Activated CD4-positive, alpha-beta T cell treated with anti-CD3 and anti-CD28 coated beads for 36 hours (primary cell): ENCODE measurements around the gene CDH12. TPM values are rescaled to one million over a fixed set of nuclear protein-coding genes. Genes with fewer than 3 reads are reported as not detected.
"Not testable (repeated sequence)": the region's sequence is repeated elsewhere in the genome, so short reads cannot be mapped to it uniquely, and the experiment has no call there.

Experiments used
- ATAC-seq: fragments of 200-7000 bp; cut with Tn5 transposase; one replicate; pipeline ENCODE4 v1.10.0; 2021; ENCODE audit warnings: mild to moderate bottlenecking, moderate library complexity
- CTCF ChIA-PET: fragments of 350-600 bp; sonication (Branson Sonifier 250); formaldehyde crosslinking; loops from one replicate; lab custom pipeline; 2021; ENCODE audit warnings: antibody characterized with exemption; lab: Charles Lee
- POLR2A ChIA-PET: fragments of 350-600 bp; sonication (Branson Sonifier 250); formaldehyde crosslinking; loops from one replicate; lab custom pipeline; 2021; ENCODE audit warnings: antibody characterized with exemption, inconsistent platforms; lab: Charles Lee
- DNase-seq: peaks from one replicate; pipeline ENCODE4 v3.0.0-alpha.2; 2020
- H3K27ac Mint-ChIP-seq: one replicate; pipeline ENCODE4 v1.8.0; 2021; ENCODE audit warnings: mixed read lengths
- H3K27me3 Mint-ChIP-seq: one replicate; pipeline ENCODE4 v1.8.0; 2021; ENCODE audit warnings: mixed read lengths
- H3K36me3 Mint-ChIP-seq: one replicate; pipeline ENCODE4 v1.8.0; 2021; ENCODE audit warnings: low read depth, mixed read lengths
- H3K4me1 Mint-ChIP-seq: one replicate; pipeline ENCODE4 v1.8.0; 2021; ENCODE audit warnings: mixed read lengths
- H3K4me3 Mint-ChIP-seq: one replicate; pipeline ENCODE4 v1.8.0; 2021; ENCODE audit warnings: mild to moderate bottlenecking, moderate library complexity, mixed read lengths
- H3K9me3 Mint-ChIP-seq: one replicate; pipeline ENCODE4 v1.8.0; 2021; ENCODE audit warnings: low read depth, mixed read lengths
- intact Hi-C, 2 experiments: fragments of 100-400 bp; cut with DNase I in 1 of 2; cut with micrococcal nuclease in 1 of 2; formaldehyde crosslinking; loops; one replicate each; pipeline versions ENCODE4 v1.14.2 to v1.15.1; 2022 to 2024; cut with DNase I, micrococcal nuclease
- total RNA-seq, 2 experiments: library from RNA; stranded (reverse); gene quantifications; one replicate each; pipeline ENCODE4 v1.2.3, GENCODE V29; 2021

CDH12 gene
- total RNA-seq, 2 experiments from 2014 or later: not detected

DNA sequence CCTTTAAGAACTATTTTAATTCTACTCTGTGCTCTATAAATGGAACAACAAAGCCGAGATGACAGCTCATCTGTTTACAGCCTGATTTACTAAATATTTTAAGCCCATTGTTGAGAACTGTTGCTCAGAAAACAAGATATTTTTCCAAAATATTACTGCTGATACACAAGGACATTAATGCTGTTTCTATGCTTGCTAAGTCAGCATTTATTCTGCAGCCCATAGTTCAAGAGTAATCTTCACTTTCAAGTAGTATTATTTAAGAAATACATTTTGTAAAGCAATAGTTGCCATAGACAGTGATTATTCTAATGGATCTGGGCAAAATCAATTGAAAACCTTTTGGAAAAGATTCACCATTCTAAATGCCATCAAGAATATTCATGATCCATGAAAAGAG lies 208.3 kb downstream of the CDH12 start:
- CTCF ChIA-PET: no interaction called here
- no peaks in the 10 kb centered on the region for H3K4me1 Mint-ChIP-seq
- H3K27me3 Mint-ChIP-seq: no peaks in the 10 kb centered on the region
- H3K36me3 Mint-ChIP-seq: no peaks in the 10 kb centered on the region
- no peak overlapping the region for H3K4me3 Mint-ChIP-seq
- no peak overlapping the region for H3K27ac Mint-ChIP-seq
- intact Hi-C loops: no loop called here
- POLR2A ChIA-PET: no interaction called here
- ATAC-seq (no peak), DNase-seq (no peak)
- peaks cover 13% of the 10 kb centered on the region for H3K9me3 Mint-ChIP-seq

- no peak overlapping the region for H3K27ac Mint-ChIP-seq
- ChIA-PET POLR2A (no interaction called here), CTCF (no interaction called here)
- no peak overlapping the region for H3K4me3 Mint-ChIP-seq
- H3K4me1 Mint-ChIP-seq: no peaks in the 10 kb centered on the region
- DNase-seq (no peak), ATAC-seq (no peak)
- no peaks in the 10 kb centered on the region for H3K36me3 Mint-ChIP-seq
- H3K27me3 Mint-ChIP-seq: no peaks in the 10 kb centered on the region
- intact Hi-C loops: no loop called here
- peaks cover 13% of the 10 kb centered on the region for H3K9me3 Mint-ChIP-seq
Measured at GRCh38 chr5:22643356-22643755, 209.8 kb downstream of the CDH12 start.

- CTCF ChIA-PET: no interaction called here
- ATAC-seq: no peak
Measured at GRCh38 chr5:22631683-22632082, 221.5 kb downstream of the CDH12 start.

GRCh38 chr5:22627029-22627428 lies 226.1 kb downstream of the CDH12 start:
- Mint-ChIP-seq H3K9me3 (peaks cover 9% of the 10 kb centered on the region), H3K4me1 (no peaks in the 10 kb centered on the region), H3K27me3 (no peaks in the 10 kb centered on the region), H3K27ac (no peak overlapping the region), H3K36me3 (no peaks in the 10 kb centered on the region), H3K4me3 (no peak overlapping the region)
- no peak for ATAC-seq
- ChIA-PET POLR2A (no interaction called here), CTCF (no interaction called here)
- no peak for DNase-seq
- intact Hi-C loops: no loop called here

More at GRCh38 chr5:22631683-22632082, 221.5 kb downstream of the CDH12 start:
- intact Hi-C loops: no loop called here
- POLR2A ChIA-PET: no interaction called here
- Mint-ChIP-seq H3K27me3 (no peaks in the 10 kb centered on the region), H3K27ac (no peak overlapping the region), H3K36me3 (no peaks in the 10 kb centered on the region), H3K9me3 (peaks cover 5% of the 10 kb centered on the region), H3K4me1 (no peaks in the 10 kb centered on the region), H3K4me3 (no peak overlapping the region)
- no peak for DNase-seq

DNA sequence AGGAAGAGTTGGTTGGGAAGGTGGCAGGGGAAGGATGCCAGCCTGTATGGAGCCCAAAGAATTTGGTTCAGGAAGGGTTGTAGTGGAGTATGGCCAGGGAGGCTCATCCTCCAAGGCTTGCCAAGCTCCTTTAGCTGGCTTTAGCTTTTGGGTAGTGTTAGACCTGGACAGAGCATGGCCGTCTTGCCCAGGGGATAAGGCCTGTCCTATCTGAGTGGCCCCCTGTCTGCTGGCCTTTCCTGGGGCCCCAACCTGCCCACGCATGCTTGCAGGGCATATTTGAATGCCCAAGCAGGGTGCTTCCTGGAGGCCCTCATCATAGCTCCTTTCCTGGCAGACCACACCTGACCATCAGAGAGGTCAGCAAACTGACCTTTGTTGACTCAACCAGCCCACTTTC lies 227.7 kb downstream of the CDH12 start:
- intact Hi-C loops: no loop called here
- CTCF ChIA-PET: no interaction called here
- Mint-ChIP-seq H3K36me3 (no peaks in the 10 kb centered on the region), H3K4me3 (no peak overlapping the region), H3K9me3 (peaks cover 11% of the 10 kb centered on the region), H3K4me1 (no peaks in the 10 kb centered on the region), H3K27me3 (no peaks in the 10 kb centered on the region), H3K27ac (no peak overlapping the region)
- POLR2A ChIA-PET: no interaction called here
- DNase-seq: no peak
- no peak for ATAC-seq

DNA sequence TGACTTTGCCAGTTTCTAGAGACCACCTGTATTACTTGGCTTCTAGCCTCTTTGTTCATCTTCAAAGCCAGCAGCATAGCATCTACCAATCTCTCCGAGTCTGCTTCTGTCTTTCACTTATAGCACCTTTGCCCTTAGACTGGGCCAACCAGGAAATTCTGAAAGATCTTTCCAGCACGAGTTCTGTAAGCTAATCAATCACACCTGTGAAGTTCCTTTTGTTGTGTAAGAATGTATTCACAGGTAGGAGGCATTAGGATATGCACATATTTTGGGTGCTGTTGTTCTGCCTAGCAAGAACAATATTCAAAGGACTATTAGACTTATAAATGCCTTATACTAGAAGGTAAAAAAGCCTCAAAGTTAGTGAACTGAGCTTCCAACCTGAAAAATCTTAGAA lies 232.1 kb downstream of the CDH12 start:
- ChIA-PET CTCF (no interaction called here), POLR2A (no interaction called here)
- intact Hi-C loops: no loop called here
- DNase-seq (no peak), ATAC-seq (no peak)
- H3K4me3 Mint-ChIP-seq: no peak overlapping the region
- no peak overlapping the region for H3K27ac Mint-ChIP-seq
- H3K9me3 Mint-ChIP-seq: peaks cover 8% of the 10 kb centered on the region
- H3K4me1 Mint-ChIP-seq: no peaks in the 10 kb centered on the region
- H3K36me3 Mint-ChIP-seq: no peaks in the 10 kb centered on the region
- H3K27me3 Mint-ChIP-seq: no peaks in the 10 kb centered on the region

DNA sequence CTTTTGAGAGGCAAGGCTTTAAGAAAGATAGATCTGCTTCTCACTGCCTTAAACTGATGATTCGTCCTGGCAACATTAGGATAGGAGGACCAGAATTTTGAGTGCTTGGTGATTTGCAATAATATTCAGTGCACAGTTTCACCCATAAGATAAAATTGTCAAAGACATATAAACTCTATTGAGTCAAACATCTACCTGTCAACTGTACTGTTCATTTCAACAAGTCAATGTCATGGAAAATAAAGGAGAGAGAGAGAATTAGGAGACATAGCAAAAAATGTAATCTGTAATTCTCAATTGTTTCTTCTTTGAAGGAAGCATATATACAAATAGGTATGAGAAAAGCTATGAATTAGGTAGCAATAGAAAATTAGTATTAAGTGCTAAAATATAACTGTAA lies 237.2 kb downstream of the CDH12 start:
- no peak for ATAC-seq
- intact Hi-C loops: no loop called here
- ChIA-PET POLR2A (no interaction called here), CTCF (no interaction called here)
- Mint-ChIP-seq H3K27ac (no peak overlapping the region), H3K4me1 (no peaks in the 10 kb centered on the region), H3K9me3 (peaks cover 10% of the 10 kb centered on the region), H3K27me3 (no peaks in the 10 kb centered on the region), H3K36me3 (no peaks in the 10 kb centered on the region), H3K4me3 (no peak overlapping the region)
- DNase-seq: no peak

GRCh38 chr5:22614486-22615094 lies 238.6 kb downstream of the CDH12 start:
- ATAC-seq (no peak), DNase-seq (no peak)
- intact Hi-C loops: no loop called here
- H3K9me3 Mint-ChIP-seq: peaks cover 11% of the 10 kb centered on the region
- no peak overlapping the region for H3K27ac Mint-ChIP-seq
- POLR2A ChIA-PET: no interaction called here
- no peaks in the 10 kb centered on the region for H3K27me3 Mint-ChIP-seq
- CTCF ChIA-PET: no interaction called here
- no peaks in the 10 kb centered on the region for H3K4me1 Mint-ChIP-seq
- H3K4me3 Mint-ChIP-seq: no peak overlapping the region
- H3K36me3 Mint-ChIP-seq: no peaks in the 10 kb centered on the region

- ATAC-seq (no peak), DNase-seq (no peak)
- H3K27me3 Mint-ChIP-seq: no peaks in the 10 kb centered on the region
- ChIA-PET POLR2A (no interaction called here), CTCF (no interaction called here)
- peaks cover 8% of the 10 kb centered on the region for H3K9me3 Mint-ChIP-seq
- H3K4me3 Mint-ChIP-seq: no peak overlapping the region
- H3K36me3 Mint-ChIP-seq: no peaks in the 10 kb centered on the region
- intact Hi-C loops: no loop called here
- H3K27ac Mint-ChIP-seq: no peak overlapping the region
- H3K4me1 Mint-ChIP-seq: no peaks in the 10 kb centered on the region
Measured at GRCh38 chr5:22612928-22613327, 240.2 kb downstream of the CDH12 start.

GRCh38 chr5:22611327-22611726 lies 241.8 kb downstream of the CDH12 start:
- H3K9me3 Mint-ChIP-seq: peaks cover 16% of the 10 kb centered on the region
- no peak overlapping the region for H3K4me3 Mint-ChIP-seq
- DNase-seq (no peak), ATAC-seq (no peak)
- H3K27ac Mint-ChIP-seq: no peak overlapping the region
- intact Hi-C loops: no loop called here
- H3K36me3 Mint-ChIP-seq: no peaks in the 10 kb centered on the region
- POLR2A ChIA-PET: no interaction called here
- CTCF ChIA-PET: no interaction called here
- H3K27me3 Mint-ChIP-seq: no peaks in the 10 kb centered on the region
- no peaks in the 10 kb centered on the region for H3K4me1 Mint-ChIP-seq

DNA sequence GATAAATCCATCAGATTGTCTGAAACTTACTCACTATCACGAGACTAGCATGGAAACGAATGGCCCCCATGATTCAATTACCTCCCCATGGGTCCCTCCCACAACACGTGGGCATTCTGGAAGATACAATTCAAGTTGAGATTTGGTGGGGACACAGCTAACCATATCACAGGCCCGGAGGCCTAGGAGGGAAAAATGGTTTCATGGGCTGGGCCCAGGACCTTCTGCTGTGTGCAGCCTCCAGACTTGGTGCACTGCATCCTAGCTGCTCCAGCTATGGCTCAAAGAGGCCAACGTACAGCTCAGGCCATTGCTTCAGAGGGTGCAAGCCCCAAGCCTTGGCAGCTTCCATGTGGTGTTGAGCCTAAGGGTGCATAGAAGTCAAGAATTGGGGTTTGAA lies 245.6 kb downstream of the CDH12 start:
- POLR2A ChIA-PET, ATAC-seq, CTCF ChIA-PET, H3K36me3 Mint-ChIP-seq, H3K27me3 Mint-ChIP-seq, H3K4me1 Mint-ChIP-seq, DNase-seq, H3K27ac Mint-ChIP-seq, H3K4me3 Mint-ChIP-seq, intact Hi-C loops: not testable (repeated sequence)
- peaks cover 13% of the 10 kb centered on the region for H3K9me3 Mint-ChIP-seq

GRCh38 chr5:22605473-22605872 lies 247.7 kb downstream of the CDH12 start:
- Mint-ChIP-seq H3K9me3 (peaks cover 10% of the 10 kb centered on the region), H3K27ac (no peak overlapping the region), H3K4me1 (no peaks in the 10 kb centered on the region), H3K36me3 (no peaks in the 10 kb centered on the region), H3K4me3 (no peak overlapping the region), H3K27me3 (no peaks in the 10 kb centered on the region)
- intact Hi-C loops: no loop called here
- ATAC-seq (no peak), DNase-seq (no peak)
- POLR2A ChIA-PET: no interaction called here
- CTCF ChIA-PET: no interaction called here

DNA sequence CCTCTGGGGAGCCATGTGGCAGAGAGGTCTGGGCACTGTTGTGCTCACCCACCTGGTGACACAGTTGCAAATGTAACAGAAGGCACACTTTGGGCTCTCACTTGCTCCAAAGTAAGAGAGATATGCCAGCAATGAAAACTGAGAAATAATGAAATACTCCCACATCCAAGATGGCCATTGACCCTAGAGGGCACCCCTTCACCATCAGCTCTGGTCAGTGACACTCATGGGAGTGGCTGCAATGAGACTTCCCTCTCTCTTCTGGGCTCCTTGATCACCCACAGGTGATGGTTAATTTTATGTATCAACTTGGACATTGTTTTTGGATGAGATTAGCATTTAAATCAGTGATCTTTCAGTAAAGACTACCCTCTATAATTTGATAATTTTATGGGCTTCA lies 248.4 kb downstream of the CDH12 start:
- CTCF ChIA-PET: no interaction called here

More for the DNA sequence above, 248.4 kb downstream of the CDH12 start:
- Mint-ChIP-seq H3K4me1 (no peaks in the 10 kb centered on the region), H3K4me3 (no peak overlapping the region), H3K9me3 (peaks cover 9% of the 10 kb centered on the region), H3K36me3 (no peaks in the 10 kb centered on the region), H3K27me3 (no peaks in the 10 kb centered on the region), H3K27ac (no peak overlapping the region)
- ATAC-seq (no peak), DNase-seq (no peak)
- POLR2A ChIA-PET: no interaction called here
- intact Hi-C loops: no loop called here
